T-helper 17 cell (primary cell): ENCODE data around the gene POLN. TPM values are rescaled to one million over a fixed set of nuclear protein-coding genes. Genes with fewer than 3 reads are reported as not detected.

ENCODE experiments used
- ATAC-seq: fragments of 150-1000 bp; cut with Tn5 transposase; 2 replicates; pipeline ENCODE4 v1.10.0; 2021; ENCODE audit warnings: mild to moderate bottlenecking, moderate library complexity
- DNase-seq, 3 donors: peaks; one replicate each; pipeline versions ENCODE4 v3.0.0 to v3.0.0-alpha.2; 2020 to 2021
- H3K9me3 ChIP-seq: one replicate; pipeline ENCODE4 v1.7.0; 2013; ENCODE audit warnings: low read length, mild to moderate bottlenecking; ENCODE audit not compliant: control insufficient read depth, poor library complexity, severe bottlenecking
- H3K27ac Mint-ChIP-seq: one replicate; pipeline ENCODE4 v1.8.0; 2022; ENCODE audit warnings: mild to moderate bottlenecking, moderate library complexity, mixed read lengths
- H3K27me3 Mint-ChIP-seq: one replicate; pipeline ENCODE4 v1.8.0; 2022; ENCODE audit warnings: mixed read lengths
- H3K36me3 Mint-ChIP-seq: one replicate; pipeline ENCODE4 v1.8.0; 2022; ENCODE audit warnings: low read depth, mixed read lengths
- H3K4me1 Mint-ChIP-seq: one replicate; pipeline ENCODE4 v1.8.0; 2022; ENCODE audit warnings: mild to moderate bottlenecking, mixed read lengths
- H3K4me3 Mint-ChIP-seq: one replicate; pipeline ENCODE4 v1.8.0; 2022; ENCODE audit warnings: mild to moderate bottlenecking, moderate library complexity, mixed read lengths
- total RNA-seq, 4 donors: library from RNA in 2 of 4; stranded (reverse) in 2 of 4; gene quantifications; one replicate each; pipeline ENCODE4 v1.2.3 and lab custom pipeline; 2022 to 2026

POLN gene
- total RNA-seq, 2 donors from 2014 or later = 2.8 to 3.9 TPM

GRCh38 chr4:2075171-2075986 is 166.5 kb downstream of the POLN start:
- no peaks in the 10 kb centered on the region for H3K36me3 Mint-ChIP-seq
- H3K4me1 Mint-ChIP-seq = no peaks in the 10 kb centered on the region
- no peak overlapping the region for H3K4me3 Mint-ChIP-seq
- no peaks in the 10 kb centered on the region for H3K9me3 ChIP-seq
- ATAC-seq (no peak), DNase-seq (no peak)
- no peaks in the 10 kb centered on the region for H3K27me3 Mint-ChIP-seq
- no peak overlapping the region for H3K27ac Mint-ChIP-seq

- H3K27me3 Mint-ChIP-seq = no peaks in the 10 kb centered on the region
- no peak for ATAC-seq
- DNase-seq = no peak
- H3K27ac Mint-ChIP-seq = no peak overlapping the region
- H3K4me1 Mint-ChIP-seq = no peaks in the 10 kb centered on the region
- H3K9me3 ChIP-seq = no peaks in the 10 kb centered on the region
- no peaks in the 10 kb centered on the region for H3K36me3 Mint-ChIP-seq
- H3K4me3 Mint-ChIP-seq = no peak overlapping the region
Measured at GRCh38 chr4:2074588-2074987, 167.3 kb downstream of the POLN start.

- H3K27me3 Mint-ChIP-seq = no peaks in the 10 kb centered on the region
- H3K4me3 Mint-ChIP-seq = no peak overlapping the region
- no peak for ATAC-seq
- H3K36me3 Mint-ChIP-seq = no peaks in the 10 kb centered on the region
- no peaks in the 10 kb centered on the region for H3K4me1 Mint-ChIP-seq
- no peak overlapping the region for H3K27ac Mint-ChIP-seq
- no peaks in the 10 kb centered on the region for H3K9me3 ChIP-seq
- DNase-seq = no peak
Measured at GRCh38 chr4:2073808-2074481, 168.0 kb downstream of the POLN start.

- Mint-ChIP-seq H3K27ac (no peak overlapping the region), H3K36me3 (no peaks in the 10 kb centered on the region), H3K27me3 (no peaks in the 10 kb centered on the region), H3K4me1 (no peaks in the 10 kb centered on the region), H3K4me3 (no peak overlapping the region)
- no peaks in the 10 kb centered on the region for H3K9me3 ChIP-seq
- no peak for DNase-seq
- ATAC-seq = no peak
Measured at GRCh38 chr4:2072971-2073807, 168.7 kb downstream of the POLN start.

GRCh38 chr4:2071912-2072867 is 169.7 kb downstream of the POLN start:
- no peaks in the 10 kb centered on the region for H3K9me3 ChIP-seq
- ATAC-seq (no peak), DNase-seq (no peak)
- H3K36me3 Mint-ChIP-seq = no peaks in the 10 kb centered on the region
- H3K27me3 Mint-ChIP-seq = no peaks in the 10 kb centered on the region
- no peak overlapping the region for H3K27ac Mint-ChIP-seq
- no peak overlapping the region for H3K4me3 Mint-ChIP-seq
- H3K4me1 Mint-ChIP-seq = no peaks in the 10 kb centered on the region

GRCh38 chr4:2071252-2071911 is 170.5 kb downstream of the POLN start:
- Mint-ChIP-seq H3K4me3 (no peak overlapping the region), H3K36me3 (no peaks in the 10 kb centered on the region), H3K27ac (no peak overlapping the region), H3K4me1 (no peaks in the 10 kb centered on the region), H3K27me3 (no peaks in the 10 kb centered on the region)
- ATAC-seq (no peak), DNase-seq (no peak)
- no peaks in the 10 kb centered on the region for H3K9me3 ChIP-seq

- Mint-ChIP-seq H3K27me3 (no peaks in the 10 kb centered on the region), H3K36me3 (no peaks in the 10 kb centered on the region), H3K27ac (no peak overlapping the region)
Measured at GRCh38 chr4:2070421-2071251, 171.3 kb downstream of the POLN start.

GRCh38 chr4:2069986-2070385 is 171.9 kb downstream of the POLN start:
- Mint-ChIP-seq H3K27me3 (no peaks in the 10 kb centered on the region), H3K4me3 (no peak overlapping the region), H3K36me3 (no peaks in the 10 kb centered on the region), H3K4me1 (no peaks in the 10 kb centered on the region), H3K27ac (no peak overlapping the region)
- no peaks in the 10 kb centered on the region for H3K9me3 ChIP-seq
- no peak for ATAC-seq
- DNase-seq = no peak

More at GRCh38 chr4:2070421-2071251, 171.3 kb downstream of the POLN start:
- H3K4me1 Mint-ChIP-seq = no peaks in the 10 kb centered on the region
- no peak for ATAC-seq
- no peak for DNase-seq
- no peak overlapping the region for H3K4me3 Mint-ChIP-seq
- no peaks in the 10 kb centered on the region for H3K9me3 ChIP-seq

GRCh38 chr4:2069161-2069971 is 172.6 kb downstream of the POLN start:
- H3K36me3 Mint-ChIP-seq = peaks cover 3% of the 10 kb centered on the region
- no peaks in the 10 kb centered on the region for H3K27me3 Mint-ChIP-seq
- H3K9me3 ChIP-seq = no peaks in the 10 kb centered on the region
- H3K27ac Mint-ChIP-seq = no peak overlapping the region
- no peaks in the 10 kb centered on the region for H3K4me1 Mint-ChIP-seq
- no peak for DNase-seq
- H3K4me3 Mint-ChIP-seq = no peak overlapping the region
- ATAC-seq = no peak

GRCh38 chr4:2068566-2068965 is 173.4 kb downstream of the POLN start:
- Mint-ChIP-seq H3K36me3 (peaks cover 3% of the 10 kb centered on the region), H3K4me1 (no peaks in the 10 kb centered on the region), H3K27ac (no peak overlapping the region), H3K4me3 (no peak overlapping the region), H3K27me3 (no peaks in the 10 kb centered on the region)
- ATAC-seq (no peak), DNase-seq (no peak)
- H3K9me3 ChIP-seq = no peaks in the 10 kb centered on the region

GRCh38 chr4:2068198-2068470 is 173.8 kb downstream of the POLN start:
- no peak overlapping the region for H3K27ac Mint-ChIP-seq
- no peaks in the 10 kb centered on the region for H3K27me3 Mint-ChIP-seq
- no peak for ATAC-seq
- no peaks in the 10 kb centered on the region for H3K4me1 Mint-ChIP-seq
- H3K4me3 Mint-ChIP-seq = no peak overlapping the region
- no peak for DNase-seq
- peaks cover 3% of the 10 kb centered on the region for H3K36me3 Mint-ChIP-seq
- H3K9me3 ChIP-seq = no peaks in the 10 kb centered on the region
